HG02623 (cell line): ENCODE measurements around the gene OR52J3.
"Not testable (repeated sequence)": the region's sequence is repeated elsewhere in the genome, so short reads cannot be mapped to it uniquely, and the experiment has no call there.

Experiments used
- ATAC-seq: cut with Tn5 transposase; IDR thresholded peaks from one replicate; pipeline ENCODE4 v1.9.1; 2021; ENCODE audit warnings: moderate library complexity; ENCODE audit not compliant: unreplicated experiment

The OR52J3 gene

DNA sequence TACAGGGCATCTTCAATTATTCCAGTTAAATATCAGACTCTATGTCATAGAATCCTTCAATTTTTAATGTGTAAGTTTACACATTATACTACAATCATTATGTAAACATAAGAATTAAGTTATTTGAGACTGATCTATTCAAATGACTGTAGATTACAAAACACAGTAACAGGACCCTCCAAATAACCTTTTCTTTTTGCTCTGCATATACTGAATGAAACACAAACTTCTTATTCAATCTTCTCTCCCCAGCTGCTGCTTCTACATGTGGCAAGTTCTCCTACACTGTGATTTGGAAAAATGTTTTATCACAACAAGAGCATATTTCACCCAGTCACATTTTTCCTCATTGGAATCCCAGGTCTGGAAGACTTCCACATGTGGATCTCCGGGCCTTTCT is at the start of gene OR52J3:
Gene OR52J3 (plus strand): TSS at position 301 of the 400 bp plus-strand sequence. CDS start 0 bp downstream, at position 301.
- ATAC-seq: no peak

DNA sequence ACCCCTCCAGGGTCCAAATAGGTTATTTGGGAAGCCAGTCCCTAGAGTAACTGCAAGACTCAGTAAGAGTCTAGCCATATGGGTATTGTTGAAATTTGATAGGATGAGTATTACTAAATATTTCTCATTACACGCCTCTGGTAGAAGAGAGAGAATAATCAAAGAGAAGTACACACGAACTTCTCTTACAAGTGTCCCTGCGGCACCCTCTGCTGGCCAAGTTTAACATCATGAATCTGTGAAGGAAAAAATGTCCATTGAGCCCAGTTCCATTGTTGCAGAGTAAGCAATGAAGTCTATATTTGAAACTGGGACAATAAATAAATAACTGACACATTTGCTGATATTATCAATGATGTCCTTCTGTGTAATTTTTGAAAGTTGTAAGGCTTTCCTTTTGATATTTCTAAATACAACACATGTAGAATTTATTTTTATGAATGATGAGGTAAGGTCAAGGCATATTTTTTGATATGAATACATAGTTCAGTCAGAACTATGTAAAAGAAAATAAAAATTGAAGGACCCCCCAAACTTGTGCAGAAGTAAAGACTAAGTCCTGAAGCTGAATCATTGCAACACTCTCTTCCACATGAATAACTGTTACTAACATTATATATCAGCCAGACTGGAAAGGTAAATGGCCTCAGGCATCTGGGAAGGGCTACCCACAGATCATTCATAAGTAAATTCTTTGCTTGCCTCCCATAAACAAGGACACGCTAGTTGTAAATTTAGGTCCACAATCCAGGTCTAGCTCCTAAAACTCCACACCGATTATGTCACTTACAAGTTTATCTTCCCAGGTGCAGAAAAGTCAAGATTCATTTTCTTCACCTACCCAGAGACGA is 41.7 kb upstream of the OR52J3 start:
- no peak for ATAC-seq

DNA sequence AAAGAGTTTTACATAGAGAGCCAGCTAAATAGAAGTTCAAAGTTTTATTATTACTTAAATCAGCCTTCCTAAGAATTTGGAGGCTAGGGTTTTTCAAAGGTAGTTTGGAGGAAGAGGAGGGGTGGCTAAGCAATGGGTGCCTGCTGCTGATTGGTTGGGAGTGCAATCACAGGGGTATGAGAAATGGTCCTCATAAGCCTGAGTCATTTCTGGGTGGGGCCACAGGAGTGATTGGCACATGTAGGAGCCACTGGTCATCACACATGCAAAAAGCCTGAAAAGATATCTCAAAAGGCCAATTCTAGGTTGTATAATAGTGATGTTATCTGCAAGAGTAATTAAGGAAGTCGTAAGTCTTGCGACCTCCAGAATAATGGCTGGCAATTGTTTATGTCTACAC is 38.8 kb upstream of the OR52J3 start:
- ATAC-seq: no peak

DNA sequence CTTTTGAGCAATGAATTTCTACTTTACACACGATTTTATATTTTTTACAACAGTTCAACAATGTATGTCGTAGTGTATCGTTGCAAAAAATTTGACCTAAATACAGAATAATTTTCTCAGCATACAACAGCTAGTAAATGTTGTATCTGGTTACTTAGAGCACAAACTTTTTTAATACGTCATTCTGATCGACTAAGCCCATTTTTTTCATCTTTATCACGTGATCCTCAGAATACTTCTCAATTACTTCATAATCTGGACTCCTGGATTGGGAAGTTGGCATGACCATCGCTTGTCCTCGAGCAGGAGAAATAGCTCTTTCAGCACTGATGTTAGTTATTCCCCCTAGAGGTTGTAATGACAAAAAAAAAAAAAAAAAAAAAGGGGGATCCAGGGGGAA is 35.1 kb upstream of the OR52J3 start:
- ATAC-seq: no peak

DNA sequence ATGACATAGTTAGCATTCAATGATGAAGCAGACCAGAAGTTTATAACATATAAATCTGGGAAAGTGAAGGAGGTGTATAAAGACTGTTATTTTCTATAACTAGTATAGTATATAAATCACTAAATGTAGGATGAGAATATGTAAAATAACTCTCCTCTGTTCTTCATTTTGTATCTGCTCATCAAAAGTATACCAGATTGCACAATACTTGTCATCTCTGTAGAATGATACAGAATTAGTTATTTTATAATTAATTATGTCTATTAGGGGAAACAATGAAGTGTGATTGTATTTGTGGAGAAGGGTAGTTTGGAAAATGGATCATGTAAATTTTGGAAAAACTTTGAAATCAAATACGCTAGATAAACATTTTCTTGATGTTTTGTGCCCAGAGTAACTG is 33.3 kb upstream of the OR52J3 start:
- ATAC-seq: no peak

DNA sequence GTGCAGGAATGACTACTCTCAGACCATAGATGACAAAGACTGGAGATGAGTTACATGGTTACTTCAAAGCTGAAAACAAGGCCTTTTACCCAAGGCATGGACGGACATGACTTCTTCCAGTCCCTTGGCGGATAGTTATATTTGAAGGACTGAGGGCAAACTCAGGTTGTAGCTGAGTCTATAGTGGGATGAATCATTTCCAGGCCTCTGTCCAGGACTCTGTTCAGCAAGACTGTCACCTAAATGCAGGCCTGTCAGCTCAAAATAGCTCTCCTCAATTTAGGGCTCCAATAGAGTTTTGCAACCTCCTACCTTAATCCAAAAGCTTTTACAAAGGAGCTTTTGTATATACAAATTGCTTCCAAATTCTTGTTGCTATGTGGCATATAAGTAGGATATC is 24.3 kb upstream of the OR52J3 start:
- no peak for ATAC-seq

DNA sequence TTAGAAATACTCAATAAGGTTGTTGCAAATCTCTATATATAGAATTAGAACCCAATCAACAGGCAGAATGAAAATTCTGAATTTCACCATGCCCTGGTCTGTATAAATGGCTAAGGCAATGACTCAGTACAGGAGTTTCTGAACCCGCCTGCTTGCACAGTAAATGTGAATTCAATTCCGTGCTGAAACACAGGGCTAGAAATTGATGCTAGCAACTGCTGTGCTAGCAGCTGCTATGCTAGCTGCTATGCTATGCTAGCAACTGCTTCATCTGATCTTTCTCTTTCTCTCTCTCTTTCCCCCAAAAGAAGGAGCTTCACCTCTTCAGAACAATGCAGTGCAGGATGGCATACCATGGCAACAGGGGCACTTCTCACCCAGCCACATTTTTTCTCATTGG is 9.7 kb upstream of the OR52J3 start:
- ATAC-seq: no peak

DNA sequence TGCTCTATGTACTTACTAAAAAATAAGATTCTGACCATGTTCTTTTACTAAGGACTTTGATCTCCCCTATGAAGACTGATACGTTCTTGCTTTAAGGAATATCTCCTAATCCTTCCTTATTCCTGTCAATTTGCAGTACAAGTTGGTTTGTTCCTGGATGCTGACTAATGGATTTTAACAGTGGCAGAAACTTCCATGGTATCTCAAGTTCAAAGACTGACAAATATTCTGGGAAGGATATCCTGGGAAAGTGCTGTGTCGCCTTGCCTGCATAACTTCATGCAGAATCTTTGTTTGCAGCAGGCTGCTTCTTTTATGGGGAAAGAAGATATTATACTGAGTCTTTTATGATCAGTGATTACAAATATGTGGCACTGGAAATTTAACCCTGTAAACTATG is 8.4 kb upstream of the OR52J3 start:
- no peak for ATAC-seq

DNA sequence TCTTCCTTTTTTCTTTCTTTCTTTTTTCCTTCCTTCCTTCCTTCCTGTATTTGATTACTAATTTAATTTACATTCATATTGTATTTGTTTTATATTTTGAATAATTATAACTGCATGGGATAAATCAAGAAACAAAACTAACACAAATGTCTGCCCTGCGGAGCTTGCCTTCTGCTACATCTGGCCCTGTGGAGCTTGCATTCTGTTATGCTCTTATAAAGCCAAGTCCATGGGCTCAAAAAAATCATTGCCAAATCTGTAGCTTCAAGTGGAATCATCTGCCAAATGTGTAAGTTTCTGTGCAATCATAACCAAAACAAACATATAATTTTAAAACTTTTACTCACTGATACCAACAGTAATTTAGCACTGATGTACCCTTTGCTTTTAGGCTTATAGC is 8.0 kb upstream of the OR52J3 start:
- ATAC-seq: no peak

DNA sequence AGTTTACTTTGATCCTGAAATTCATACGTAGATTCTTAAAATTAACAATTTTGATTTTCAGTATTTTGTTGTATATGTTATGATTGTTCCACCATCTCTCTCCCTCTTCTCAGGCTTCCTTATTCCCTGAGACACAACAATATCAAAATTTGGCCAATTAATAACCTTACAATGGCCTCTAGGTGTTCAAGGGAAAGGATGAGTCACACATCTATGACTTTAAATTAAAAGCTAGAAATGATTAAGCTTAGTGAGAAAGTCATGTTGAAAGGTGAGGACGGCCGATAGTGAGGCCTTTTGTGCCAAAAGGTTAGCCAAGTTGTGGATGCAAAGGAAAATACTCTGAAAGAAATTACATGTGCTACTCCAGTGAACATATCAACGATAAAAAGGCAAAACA is 5.5 kb upstream of the OR52J3 start:
- no peak for ATAC-seq

DNA sequence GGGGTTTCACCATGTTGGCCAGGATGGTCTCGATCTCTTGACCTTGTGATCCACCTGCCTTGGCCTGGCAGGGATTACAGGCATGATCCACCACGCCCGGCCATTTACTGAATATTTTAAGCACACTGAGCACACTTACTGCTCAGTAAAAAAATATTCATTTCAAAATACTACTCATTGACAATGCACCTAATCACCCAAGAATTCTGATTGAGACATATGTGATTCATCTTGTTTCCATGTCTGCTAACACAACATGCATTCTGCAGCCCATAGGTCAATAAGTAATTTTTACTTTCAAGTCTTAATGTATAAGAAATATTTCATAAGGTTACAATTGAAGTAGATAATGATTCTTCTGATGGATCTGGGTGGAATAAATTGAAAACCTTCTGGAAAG is 4.2 kb upstream of the OR52J3 start:
- ATAC-seq: no peak

DNA sequence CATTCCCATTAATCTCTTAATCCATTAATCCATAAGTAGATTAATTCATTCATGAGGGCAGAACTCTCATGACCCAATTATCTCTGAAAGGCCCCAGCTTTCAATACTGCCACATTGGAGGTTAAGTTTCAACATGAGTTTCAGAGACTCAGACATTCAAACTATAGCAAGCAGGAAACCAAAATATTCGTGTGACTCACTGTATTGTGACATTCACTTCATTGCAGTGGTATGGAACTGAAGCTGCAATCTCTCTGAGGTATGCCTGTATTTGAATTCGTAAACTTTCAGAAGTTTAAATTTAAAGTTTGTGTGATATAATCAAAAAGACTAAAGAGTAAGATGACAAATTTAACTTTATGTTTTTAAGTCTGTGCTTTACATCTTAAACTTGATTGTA is 2.9 kb upstream of the OR52J3 start:
- ATAC-seq: no peak

DNA sequence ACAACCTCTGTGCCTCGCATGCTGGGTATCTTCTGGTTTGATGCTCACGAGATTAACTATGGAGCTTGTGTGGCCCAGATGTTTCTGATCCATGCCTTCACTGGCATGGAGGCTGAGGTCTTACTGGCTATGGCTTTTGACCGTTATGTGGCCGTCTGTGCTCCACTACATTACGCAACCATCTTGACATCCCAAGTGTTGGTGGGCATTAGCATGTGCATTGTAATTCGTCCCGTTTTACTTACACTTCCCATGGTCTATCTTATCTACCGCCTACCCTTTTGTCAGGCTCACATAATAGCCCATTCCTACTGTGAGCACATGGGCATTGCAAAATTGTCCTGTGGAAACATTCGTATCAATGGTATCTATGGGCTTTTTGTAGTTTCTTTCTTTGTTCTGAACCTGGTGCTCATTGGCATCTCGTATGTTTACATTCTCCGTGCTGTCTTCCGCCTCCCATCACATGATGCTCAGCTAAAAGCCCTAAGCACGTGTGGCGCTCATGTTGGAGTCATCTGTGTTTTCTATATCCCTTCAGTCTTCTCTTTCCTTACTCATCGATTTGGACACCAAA is 516 bp downstream of the OR52J3 start:
- no peak for ATAC-seq

DNA sequence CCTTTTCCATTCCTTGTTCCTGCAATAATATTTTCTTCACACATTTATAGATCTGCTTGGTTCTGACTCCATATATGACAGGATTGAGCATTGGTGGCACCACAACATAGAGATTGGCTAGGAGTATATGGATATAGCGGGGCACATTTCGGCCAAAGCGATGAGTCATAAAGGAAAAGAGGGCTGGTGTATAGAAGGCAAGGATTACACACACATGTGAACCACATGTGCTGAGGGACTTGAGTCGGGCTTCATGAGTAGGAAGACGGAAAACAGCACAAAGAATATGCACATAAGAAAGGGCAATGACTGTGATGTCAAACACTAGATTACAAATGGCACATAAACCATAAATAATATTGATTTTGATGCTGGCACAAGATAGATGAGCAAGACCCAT is 12.4 kb downstream of the OR52J3 start:
- not testable (repeated sequence) for ATAC-seq

DNA sequence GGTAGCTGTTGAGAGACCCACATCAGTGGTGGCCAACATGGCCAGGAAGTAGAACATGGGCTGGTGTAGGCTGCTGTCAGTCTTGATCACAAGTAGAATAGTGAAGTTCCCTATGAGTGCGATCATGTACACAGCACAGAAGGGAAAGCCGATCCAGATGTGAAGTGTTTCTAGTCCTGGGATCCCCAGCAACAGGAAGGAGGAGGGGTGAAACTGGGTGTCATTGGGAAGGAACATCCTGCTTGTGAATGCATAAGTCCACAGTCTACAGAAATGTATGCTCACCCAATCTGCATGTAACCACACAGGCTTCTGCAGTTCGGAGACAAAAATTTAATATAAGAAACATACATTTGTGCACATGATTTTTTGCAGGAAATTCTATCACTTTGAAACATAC is 13.1 kb downstream of the OR52J3 start, which contains the start of gene OR52E2:
Gene OR52E2 (minus strand): TSS at position 237 of the 400 bp plus-strand sequence. CDS start 0 bp downstream, at position 237.
- ATAC-seq: no peak

DNA sequence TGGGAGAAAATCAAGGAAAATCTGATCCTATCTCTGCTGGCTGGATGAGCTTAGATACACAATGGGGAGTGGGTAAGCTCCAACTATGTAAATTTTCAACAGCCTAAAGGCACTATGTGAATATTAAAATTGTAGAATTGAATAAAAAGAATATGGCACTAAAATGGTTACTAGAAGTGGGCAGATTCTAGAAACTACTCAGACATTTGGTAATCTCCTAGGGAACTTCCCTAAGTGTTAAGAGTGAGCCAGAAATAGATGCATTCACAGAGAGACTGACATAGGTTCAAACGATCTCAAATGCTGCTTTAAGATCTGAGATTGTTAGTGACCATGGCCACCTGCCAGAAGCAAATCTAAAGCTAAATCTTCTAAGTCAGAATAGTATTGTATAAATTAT is 18.7 kb downstream of the OR52J3 start:
- ATAC-seq: no peak

DNA sequence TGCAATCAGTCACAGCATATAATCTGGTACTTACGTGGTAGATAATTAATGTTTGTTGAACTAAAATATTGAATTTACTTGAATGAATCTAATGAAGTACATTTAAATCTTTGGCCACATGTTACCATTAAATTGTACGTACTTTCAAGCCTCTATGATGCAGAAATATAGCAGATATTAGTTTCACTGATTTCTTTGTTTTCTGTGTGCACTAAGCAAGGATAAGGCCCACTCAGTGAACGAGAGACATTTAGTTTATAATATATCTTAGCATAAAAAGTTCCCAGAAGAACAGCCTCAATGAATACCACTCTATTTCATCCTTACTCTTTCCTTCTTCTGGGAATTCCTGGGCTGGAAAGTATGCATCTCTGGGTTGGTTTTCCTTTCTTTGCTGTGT is 22.9 kb downstream of the OR52J3 start, which contains the start of gene OR52E1:
Gene OR52E1 (plus strand): TSS at position 301 of the 400 bp plus-strand sequence.
- ATAC-seq: no peak

DNA sequence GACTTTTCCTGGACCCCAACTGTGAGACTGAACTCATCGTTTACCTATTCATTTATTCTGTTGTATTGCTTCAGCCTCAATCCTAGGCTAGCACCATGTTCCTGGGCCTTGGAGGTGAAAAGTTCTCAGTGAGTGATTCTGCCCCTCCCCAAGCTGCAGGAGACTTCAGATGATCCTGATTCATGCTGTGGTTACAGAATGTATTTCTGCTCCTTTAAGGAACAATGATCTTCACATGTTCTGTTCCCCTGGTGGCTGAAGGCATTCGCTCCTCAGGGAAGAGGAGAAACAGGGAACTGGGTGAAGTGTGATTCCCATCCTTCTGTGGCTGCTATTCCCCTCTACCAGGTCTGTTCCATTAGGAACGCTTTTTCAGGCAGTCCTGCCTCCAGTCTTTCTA is 25.5 kb downstream of the OR52J3 start:
- no peak for ATAC-seq

DNA sequence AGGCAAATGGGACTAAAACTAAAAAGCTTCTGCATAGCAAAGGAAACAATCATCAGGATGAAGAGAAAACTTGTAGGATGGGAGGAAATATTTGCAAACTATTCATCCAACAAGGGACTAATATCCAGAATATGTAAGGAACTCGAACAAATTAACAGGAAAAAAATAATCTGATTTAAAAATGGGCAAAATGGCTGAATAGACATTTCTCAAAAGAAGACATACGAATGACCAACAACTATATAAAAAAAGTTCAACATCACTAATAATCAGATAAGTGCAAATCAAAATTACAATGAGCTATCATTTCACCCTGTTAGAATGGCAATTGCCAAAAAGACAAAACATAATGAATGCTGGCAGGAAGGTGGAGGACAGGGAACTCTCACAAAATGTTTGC is 35.1 kb downstream of the OR52J3 start:
- no peak for ATAC-seq

DNA sequence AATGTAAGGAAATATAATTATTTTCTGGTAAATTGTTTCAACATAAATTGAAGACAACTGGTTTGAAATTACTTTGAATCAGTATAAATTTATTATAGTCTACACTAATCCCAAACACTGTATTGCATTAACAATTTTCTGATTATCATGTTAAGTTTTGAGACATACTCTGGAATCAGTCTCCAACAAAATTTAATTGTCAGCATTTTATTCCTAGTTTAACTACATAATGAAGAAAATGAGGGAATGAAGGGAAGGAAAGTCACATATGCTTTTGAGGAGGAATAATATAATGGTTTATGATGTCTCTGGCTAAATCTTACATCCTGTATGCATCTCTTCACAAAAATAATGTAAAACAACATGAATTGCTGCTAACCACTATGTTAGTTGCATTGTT is 37.3 kb downstream of the OR52J3 start:
- ATAC-seq: no peak

DNA sequence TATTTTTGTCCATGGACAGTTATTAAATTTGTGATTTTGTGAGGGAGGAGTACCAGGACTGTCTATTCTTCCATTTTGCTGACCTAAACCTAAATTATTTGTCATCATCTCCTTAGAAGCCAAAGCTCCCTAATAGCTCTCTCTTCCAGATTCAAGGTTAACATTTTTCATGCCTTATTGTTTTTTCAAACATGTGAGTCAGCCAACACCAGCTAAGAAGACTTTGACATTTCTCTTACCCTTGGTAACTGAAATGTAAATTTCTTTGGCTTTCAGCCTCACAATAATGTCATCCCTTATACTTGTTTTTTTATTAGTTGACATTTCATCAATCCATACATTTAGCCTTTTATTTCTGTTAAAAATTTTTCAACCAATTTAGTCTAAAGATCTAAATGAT is 42.2 kb downstream of the OR52J3 start:
- no peak for ATAC-seq

DNA sequence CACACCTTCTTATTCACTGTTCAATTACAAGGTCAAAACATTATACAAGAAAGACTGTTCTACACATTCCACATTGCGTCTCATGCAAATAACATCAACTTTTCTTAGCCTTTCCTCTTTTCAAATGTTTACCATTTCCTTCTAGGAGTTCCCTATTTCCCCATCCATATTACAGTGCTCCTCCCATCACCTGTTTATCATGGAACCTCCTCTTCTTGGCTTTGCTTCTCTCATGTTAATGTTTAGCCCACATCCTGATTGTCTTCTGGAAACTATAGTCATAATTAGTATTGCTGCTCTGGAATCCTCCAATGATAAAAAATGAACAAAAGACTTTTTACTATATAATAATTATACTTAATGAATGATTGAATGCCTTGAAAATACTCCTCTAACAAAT is 44.3 kb downstream of the OR52J3 start:
- ATAC-seq: no peak
